B cell (primary cell): ENCODE results near the gene PLPPR2.
"Not testable (repeated sequence)": the region's sequence is repeated elsewhere in the genome, so short reads cannot be mapped to it uniquely, and the experiment has no call there.

Source experiments
- EZH2 ChIP-seq: IDR thresholded peaks from 2 replicates; pipeline ENCODE4 v1.6.1; 2012; ENCODE audit warnings: borderline replicate concordance, low read depth, mild to moderate bottlenecking, moderate library complexity, low read length; ENCODE audit not compliant: insufficient read depth, poor library complexity, severe bottlenecking
- TF ChIP-seq, protein P1 (sequence below): fragments of 200-600 bp; IDR thresholded peaks from one replicate; pipeline ENCODE4 v1.8.0; 2022; ENCODE audit warnings: antibody characterized with exemption, mild to moderate bottlenecking

- TF ChIP-seq, protein P1, sequence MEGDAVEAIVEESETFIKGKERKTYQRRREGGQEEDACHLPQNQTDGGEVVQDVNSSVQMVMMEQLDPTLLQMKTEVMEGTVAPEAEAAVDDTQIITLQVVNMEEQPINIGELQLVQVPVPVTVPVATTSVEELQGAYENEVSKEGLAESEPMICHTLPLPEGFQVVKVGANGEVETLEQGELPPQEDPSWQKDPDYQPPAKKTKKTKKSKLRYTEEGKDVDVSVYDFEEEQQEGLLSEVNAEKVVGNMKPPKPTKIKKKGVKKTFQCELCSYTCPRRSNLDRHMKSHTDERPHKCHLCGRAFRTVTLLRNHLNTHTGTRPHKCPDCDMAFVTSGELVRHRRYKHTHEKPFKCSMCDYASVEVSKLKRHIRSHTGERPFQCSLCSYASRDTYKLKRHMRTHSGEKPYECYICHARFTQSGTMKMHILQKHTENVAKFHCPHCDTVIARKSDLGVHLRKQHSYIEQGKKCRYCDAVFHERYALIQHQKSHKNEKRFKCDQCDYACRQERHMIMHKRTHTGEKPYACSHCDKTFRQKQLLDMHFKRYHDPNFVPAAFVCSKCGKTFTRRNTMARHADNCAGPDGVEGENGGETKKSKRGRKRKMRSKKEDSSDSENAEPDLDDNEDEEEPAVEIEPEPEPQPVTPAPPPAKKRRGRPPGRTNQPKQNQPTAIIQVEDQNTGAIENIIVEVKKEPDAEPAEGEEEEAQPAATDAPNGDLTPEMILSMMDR, result not testable (repeated sequence)
- not testable (repeated sequence) for TF ChIP-seq EZH2
Measured at GRCh38 chr19:11333838-11334237, 21.4 kb upstream of the PLPPR2 start.
